ENCODE measurements around the gene POM121L12.

The POM121L12 gene

DNA sequence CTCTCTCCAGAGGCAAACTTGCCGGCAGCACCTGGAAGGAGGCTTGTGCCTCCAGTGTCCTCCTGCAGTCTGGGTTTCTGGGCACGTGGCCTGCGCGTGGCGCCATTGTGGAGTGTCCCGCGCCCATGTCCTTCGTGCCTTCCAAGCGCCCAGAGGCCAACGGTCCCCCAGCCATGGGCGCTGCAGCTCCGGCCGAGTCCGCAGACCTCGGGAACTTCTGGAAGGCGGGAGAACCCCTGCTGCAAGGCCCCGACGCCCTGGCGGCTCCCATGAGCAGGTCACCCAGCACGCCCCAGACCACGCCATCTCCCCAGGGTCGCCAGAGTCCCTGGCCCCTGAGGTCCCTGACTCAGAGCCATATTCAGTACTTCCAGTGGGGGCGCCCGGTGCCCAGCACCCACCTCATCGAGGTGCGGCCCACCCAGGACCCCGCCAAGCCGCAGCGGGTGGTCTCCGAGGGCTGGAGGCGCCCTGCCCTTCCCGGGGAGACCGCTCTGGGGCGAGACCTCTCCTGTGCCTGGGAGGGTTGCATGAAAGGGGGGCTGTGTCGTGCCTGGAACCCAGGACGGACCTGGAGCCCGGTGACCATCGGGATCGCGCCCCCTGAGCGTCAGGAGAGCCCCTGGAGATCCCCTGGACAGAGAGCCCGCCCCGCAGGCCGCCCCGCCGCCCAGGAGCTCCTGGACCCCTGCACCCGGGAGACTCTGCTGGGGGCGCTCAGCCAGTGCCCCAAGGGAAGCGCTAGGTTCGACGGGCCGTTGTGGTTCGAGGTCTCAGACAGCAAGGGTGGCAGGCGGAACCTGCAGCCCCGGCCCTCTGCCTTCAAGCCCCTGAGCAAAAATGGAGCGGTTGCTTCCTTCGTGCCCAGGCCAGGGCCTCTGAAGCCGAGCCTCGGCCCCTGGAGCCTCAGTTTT lies at the start of gene POM121L12:
POM121L12 (plus strand) TSS at position 135 of the 914 bp plus-strand sequence; CDS start at position 174, 39 bp downstream.
- TF ChIP-seq CTCF (IDR thresholded peaks at IDR 0.05) (no peak), ZFX (IDR thresholded peaks at IDR 0.05; ENCODE audit: borderline replicate concordance) (no peak)
- no peak within 1 kb of the TSS for H3K27ac ChIP-seq

- TF ChIP-seq ZFX (IDR thresholded peaks at IDR 0.05; ENCODE audit: borderline replicate concordance): no peak
- TF ChIP-seq CTCF (IDR thresholded peaks at IDR 0.05): no peak
- H3K27ac ChIP-seq: no peak overlapping the region
These were observed 43.4 kb upstream of the POM121L12 start for GRCh38 chr7:52992001-52992400.

GRCh38 chr7:52992479-52993162 lies 42.8 kb upstream of the POM121L12 start:
- TF ChIP-seq ZFX (IDR thresholded peaks at IDR 0.05; ENCODE audit: borderline replicate concordance) (no peak), CTCF (IDR thresholded peaks at IDR 0.05) (no peak)
- H3K27ac ChIP-seq: no peak overlapping the region

- no peak for TF ChIP-seq ZFX (IDR thresholded peaks at IDR 0.05; ENCODE audit: borderline replicate concordance)
- no peak for TF ChIP-seq CTCF (IDR thresholded peaks at IDR 0.05)
- no peak overlapping the region for H3K27ac ChIP-seq
These were observed 39.8 kb upstream of the POM121L12 start for GRCh38 chr7:52995676-52996075.

DNA sequence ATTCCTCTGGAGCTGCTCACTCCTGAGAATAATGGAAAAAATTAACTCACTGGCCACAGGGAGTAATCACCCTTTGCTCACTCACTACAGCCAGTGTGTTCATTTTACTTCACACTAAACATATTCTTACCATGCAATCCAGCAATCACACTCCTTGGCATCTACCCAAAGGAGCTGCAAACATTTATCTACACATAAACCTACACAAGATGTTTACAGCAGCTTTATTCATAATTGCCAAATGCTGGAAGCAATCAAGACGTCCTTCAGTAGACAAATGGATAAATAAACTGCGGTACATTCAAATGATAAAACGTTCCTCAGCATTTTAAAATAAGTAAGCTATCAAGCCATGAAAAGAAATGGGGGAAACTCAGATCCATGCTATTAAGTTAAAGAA lies 34.2 kb upstream of the POM121L12 start:
- no peak overlapping the region for H3K27ac ChIP-seq
- TF ChIP-seq ZFX (IDR thresholded peaks at IDR 0.05; ENCODE audit: borderline replicate concordance) (no peak), CTCF (IDR thresholded peaks at IDR 0.05) (no peak)

DNA sequence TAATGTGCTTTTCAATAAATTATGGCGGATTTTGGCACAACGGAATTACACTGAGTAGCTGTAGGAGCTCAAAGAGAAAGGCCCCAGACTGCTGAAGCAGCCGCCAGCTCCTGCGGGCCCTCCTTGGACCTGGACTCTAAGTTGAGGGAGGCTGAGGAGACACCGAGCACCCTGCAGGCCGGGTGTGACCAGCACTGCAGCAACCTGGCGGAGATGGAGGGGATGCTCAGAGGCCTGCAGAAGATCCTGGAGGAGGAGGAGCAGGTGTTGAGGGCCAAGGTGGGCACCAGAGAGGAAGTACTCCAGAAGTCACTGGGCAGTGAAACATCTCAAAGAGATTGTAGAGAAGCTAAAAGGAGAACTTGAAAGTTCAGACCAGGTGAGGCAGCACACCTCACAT lies 33.0 kb upstream of the POM121L12 start:
- TF ChIP-seq CTCF (IDR thresholded peaks at IDR 0.05): no peak
- H3K27ac ChIP-seq: no peak overlapping the region
